HG02852 (cell line): ENCODE measurements around the gene GAB1.

Experiments used
- ATAC-seq: cut with Tn5 transposase; IDR thresholded peaks from one replicate; pipeline ENCODE4 v1.9.1; 2021; ENCODE audit warnings: mild to moderate bottlenecking, moderate library complexity; ENCODE audit not compliant: unreplicated experiment

GAB1 gene

DNA sequence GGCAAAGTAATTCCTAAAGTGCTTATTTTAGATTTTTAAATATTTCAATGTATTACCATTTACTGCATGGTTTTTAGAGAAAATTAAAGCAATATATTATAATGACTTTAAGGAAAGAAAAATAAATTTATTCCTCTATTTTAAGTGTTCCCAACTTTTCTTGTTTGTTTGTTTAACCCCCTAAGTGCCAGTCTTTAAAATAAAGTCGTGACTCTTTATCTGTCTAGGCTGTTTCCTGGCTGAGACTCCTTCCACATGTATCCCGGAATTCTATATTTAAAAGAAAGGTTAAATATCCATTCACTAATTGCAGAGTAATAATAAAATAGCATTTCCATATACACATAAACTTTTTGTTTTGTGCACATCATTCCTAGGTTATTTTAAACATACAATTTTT lies 71.2 kb downstream of the GAB1 start:
- no peak for ATAC-seq

DNA sequence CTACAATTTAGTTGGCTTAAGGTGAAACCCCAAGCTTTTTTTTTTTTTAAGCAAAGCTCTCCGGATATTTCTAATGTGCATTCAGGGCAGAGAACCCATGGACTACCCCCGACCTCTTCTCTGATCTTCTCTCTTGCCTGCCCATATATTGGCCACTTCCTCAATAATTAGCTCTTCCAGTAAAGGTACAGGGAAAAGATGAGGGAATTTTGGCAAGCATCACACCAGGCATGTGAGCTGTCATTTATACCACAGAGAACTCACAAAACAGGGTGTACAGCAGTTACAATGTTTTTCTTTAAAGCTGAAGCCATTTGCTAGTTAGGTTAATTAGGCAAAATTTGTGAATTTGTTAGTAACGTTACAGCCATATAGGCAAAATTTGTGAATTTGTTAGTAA lies 73.3 kb downstream of the GAB1 start:
- no peak for ATAC-seq

DNA sequence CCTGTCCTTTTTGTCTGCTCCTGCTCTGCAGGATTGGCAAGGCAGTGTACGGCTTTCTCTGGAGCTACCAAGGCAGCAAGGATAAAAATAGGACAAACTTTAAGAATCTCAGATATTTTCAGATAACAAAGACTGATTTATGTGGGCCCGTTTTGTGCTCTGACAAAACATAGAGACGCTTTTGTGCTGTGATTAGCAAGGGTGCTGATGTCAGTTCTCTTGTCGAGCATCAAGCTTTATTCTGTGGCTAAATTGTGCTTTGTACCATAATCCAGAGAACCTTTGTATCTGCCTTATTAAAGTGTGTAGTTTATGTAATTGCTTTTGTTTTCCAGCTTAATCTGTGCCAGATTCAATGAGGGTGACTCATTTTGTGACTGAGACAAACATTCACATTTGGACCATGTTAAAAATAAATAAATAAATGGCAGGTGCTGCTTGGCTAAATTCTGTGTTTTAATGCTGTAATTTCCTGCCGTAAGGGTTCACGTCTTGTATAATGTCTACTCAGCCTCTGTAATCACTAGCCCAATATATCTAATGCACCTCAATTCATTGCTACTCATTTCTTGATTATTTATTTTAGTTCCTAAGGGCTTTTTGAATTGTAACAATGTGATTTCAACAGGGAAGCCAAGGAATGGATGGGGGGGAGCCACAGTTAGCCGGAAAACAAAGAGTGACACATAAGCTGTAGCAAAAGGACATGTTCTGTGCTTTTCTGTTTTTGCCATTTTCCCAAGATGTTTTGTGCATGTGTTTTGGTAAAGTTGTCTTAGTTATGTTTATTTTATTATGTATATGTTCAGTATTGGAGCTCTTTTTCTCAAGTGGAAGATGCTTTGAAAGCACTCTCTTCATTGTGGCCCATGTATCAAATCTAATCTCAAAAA lies 75.1 kb downstream of the GAB1 start:
- ATAC-seq = no peak

DNA sequence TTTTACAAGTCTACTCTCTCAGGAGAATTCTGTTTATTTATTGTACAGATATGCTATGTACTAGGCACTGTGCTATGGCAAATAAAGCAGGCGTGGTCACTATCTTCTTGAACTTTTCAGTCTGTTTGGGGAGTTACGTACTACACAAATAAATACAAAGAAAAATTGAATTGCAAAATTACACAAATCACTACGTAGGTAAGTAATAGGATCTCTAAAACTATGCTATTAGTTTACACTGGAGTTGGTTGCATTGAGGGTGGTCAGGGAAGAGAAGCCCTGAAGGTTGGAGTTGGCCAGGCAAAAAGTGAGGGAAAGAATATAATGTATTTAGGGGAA lies 75.7 kb downstream of the GAB1 start:
- no peak for ATAC-seq

DNA sequence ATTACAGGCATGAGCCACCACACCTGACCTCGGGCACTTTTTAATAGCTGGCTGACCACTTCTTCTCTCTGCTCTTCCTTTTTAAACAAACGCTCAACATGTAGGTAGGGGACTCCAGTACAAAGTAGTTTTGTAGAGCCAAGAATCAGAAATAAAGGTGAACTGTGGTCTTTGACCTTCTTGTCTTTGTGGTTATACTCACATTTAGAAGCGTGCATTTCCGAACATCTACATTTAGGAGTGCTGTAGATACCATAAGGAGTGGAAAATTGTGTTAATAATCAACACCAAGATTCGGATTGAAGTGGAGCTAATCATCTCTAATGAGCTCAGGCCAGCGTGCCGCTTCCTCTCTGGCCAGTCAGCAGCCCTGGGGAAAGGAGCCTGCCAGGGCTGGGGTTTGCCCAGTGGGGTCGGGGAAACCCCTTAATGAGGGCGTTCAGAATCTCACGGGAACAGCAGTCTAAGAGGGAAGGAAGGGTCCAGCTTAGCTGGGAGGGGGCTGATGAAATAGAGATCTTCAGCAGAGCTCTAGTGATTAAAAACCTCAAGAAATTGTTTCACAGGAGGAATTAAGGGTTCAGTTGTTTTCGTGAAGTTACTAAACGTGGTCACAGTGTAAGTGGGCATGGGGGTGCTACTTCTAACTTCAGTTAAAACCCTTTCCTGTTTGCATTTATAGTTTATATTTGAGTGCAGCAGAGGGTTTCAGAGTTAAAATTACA lies 81.2 kb downstream of the GAB1 start:
- ATAC-seq = peak; percentile 80

DNA sequence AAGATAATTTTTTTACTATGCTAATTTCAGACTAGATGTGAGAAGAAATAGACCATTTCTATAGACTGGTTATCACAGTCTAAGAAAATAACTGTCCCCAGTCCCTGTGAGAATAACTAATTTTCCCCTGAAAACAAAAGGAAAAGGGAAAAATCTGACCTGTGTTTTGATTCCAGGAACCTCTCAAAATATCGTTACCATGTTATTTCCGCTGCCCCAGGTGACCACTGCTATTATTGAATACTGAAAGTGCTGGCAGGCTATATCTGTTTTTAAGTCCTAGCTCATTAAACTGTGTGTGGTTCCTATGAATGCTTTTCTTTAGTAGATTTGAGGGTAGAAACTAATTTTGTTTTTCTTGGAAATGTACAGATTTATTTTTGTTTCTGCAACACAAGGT lies 83.6 kb downstream of the GAB1 start:
- no peak for ATAC-seq

DNA sequence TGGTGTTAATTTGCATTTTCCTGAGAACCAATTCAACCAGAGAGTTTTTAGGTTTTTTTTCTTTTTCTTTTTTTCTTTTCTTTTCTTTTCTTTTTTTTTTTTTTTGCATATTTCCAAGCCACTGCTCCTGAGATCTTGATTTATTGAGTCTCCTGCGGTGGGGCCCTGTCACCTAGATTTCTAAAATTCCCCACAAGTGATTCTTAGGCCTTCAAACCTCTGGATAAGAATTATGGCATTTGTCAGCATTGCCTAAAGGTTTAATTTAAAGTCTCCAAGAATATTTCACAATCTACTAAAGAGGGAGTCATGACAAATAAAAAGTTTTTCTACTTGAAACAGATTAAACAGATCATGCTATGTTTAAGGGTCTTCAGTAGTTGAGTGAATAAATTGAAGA lies 84.9 kb downstream of the GAB1 start:
- no peak for ATAC-seq

DNA sequence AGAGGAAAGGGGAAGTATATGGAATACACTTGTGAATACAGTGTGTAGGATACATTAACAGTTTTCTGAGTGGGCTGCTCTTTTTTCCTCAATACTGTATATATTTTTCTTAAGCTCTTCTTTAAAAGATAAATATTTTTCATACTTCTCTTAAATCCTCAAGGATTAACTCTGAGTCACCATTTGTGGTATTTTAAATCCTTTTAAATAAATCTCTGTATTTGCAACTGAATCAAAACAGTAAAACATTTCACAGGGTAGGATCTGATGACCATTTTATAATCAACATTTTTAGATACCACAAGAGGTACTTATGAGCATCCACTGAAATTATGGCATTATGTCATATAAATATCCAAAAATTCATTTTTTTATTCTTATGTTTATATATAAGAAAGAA lies 87.6 kb downstream of the GAB1 start:
- ATAC-seq = no peak

DNA sequence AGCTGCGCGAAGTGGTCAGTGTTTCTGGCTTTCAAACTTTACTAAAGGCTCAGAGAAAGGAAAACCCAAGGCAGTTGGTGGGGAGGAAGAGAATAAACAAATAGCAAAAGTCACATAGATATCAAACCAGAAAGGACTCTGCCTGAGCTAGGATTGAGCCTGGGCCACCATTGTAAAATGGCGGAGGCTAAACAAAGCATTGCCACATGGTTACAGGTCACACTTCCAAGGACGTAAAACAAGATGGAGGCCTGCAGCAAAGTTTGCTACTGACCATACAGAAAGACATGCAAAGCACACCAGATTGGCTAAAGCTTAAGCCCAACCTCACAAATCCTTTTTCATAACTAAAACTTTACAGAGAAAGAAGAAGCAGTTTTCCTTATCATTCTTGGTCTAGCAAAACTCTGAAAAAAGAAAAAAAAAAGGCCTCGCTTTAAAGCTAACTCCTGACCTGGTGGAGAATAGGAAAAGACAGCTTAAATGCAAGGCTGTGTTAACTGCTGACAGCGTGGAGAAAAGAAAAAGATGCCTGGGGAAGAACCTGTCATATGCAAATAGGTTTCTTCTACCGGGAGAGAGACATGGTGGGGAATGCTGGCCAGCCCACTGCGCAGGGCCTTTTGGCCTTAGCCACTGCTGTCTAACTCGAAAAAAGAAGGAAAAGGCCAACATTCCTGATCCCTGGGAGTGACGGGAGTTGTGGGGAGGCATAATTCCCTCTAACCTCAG lies 95.0 kb downstream of the GAB1 start:
- ATAC-seq = no peak

DNA sequence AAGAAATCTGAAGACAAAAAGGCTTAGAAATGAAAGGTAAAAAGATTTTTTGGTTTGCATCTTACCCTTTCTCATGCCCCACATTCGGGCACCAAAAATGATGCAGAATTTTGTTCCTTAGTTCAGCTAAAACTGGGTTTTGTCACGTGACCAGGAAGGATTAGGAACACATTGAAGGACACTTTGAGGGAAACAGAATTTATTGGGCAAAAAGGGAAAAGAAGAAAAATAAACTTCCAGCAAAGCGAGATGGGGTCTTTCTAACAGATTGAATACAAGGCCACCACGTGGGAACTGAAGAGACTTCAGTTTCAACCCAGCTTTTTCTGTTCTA lies 95.5 kb downstream of the GAB1 start:
- ATAC-seq = no peak

DNA sequence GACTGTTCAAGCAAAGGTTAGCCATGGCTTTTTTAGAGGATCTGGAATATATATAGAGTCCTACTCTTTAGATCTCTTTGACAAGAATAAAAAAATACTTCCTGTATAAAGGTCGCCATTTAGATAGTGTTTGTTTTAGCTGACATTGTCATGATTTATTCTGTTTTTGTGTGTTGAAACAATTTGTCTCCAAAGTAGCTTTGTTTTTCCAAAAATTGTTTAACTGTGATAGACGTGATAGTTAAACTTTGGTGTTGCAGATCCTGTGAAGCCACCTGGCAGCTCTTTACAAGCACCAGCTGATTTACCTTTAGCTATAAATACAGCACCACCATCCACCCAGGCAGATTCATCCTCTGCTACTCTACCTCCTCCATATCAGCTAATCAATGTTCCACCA lies 96.6 kb downstream of the GAB1 start:
- no peak for ATAC-seq

DNA sequence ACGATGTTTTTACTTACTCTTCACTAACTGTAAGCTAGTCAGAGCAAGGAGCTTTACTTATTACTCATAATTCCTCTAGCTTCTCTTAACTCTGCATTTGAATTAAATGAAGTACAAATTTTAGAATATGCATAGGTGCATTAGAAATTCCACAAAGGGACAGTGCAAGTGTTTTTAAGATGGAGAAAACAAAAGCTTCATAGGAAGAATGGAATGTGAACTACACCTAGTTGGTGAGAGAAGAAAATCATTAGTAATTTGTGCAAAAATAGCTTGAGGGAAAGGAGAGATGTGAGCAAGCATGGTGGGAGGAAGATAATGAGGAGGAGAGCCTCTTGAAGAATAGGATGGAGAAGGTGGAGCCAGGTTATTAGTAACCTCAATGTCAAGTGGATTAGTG lies 99.3 kb downstream of the GAB1 start:
- no peak for ATAC-seq

DNA sequence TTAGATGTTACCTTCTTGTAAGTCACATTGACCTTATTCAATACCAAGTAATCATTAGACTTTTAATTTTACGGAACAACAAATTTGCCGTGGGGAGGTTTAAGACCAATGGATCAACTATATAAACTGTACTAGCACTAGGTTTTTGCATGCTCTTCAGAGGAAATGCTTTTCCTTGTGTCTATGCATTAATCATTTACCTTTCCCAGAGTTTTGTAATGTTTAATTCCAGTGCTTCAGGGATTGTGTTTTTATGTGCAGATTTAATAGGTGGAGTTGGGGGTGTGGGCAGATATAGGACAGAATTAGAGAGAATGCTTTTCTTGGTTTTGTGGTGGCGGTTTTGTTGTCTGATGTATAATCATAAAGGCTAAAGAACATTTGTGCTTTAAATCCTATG lies 100.8 kb downstream of the GAB1 start:
- no peak for ATAC-seq

DNA sequence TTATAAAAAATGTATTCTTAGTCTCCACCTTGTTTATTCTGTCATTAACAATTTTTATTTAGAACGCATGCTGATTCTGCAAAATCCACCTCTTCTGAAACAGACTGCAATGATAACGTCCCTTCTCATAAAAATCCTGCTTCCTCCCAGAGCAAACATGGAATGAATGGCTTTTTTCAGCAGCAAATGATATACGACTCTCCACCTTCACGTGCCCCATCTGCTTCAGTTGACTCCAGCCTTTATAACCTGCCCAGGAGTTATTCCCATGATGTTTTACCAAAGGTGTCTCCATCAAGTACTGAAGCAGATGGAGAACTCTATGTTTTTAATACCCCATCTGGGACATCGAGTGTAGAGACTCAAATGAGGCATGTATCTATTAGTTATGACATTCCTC lies 101.3 kb downstream of the GAB1 start:
- no peak for ATAC-seq

DNA sequence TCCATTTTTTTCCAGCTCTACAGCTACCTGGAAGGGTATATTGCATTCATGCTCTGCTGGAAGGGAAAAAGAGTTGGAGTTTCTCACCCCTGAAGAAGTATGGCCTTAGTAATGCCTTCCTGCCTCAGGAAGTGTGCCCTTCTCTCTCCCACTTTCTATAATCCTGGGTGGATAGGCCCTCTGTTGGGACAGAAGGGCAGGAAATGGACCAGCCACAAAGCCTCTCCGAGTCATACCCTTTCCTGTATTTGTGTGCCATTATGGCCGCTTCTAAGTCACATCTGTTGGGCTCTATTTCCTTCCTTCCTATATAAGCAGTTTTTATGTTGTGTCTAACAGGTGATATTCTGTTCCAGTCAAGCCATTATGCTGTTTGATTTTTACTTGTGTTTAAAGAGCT lies 102.0 kb downstream of the GAB1 start:
- ATAC-seq = no peak

DNA sequence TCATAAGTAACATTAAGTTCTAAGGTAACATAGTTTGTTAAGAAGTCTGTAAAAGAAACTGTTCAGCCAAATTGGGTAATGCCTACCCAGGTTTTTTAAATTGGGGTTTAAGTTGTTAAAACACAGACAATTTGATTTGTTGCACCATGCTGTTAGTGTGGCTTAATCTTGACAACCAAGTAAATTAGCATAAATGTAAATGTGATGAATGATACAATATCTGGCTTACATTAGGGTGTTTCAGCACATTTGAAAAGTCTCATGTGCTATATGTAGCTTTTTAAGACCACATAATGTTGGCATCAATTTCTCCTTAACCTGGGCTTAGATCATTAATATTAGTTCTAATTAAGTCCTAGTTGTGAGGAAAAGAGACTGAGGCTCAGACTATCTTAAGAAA lies 104.4 kb downstream of the GAB1 start:
- no peak for ATAC-seq

DNA sequence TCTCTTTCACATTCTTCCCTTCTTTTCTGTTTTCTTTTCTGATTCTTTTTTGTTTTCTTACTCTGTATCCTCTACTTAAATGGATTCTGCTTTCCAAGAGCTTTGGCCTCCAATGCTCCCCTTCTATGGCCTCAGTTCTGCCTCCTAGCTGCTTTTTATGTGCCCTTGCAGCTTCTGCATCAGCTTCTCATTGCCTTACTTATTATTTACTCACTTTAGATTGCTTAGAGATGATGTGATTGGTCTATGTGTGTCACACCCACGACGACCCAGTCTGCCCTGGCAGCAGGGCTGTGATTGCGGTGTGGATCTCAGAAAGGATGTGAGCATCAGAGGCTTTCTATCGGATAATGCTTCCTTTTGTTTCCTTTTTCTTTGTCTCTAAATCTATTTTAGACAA lies 105.0 kb downstream of the GAB1 start:
- ATAC-seq = no peak

DNA sequence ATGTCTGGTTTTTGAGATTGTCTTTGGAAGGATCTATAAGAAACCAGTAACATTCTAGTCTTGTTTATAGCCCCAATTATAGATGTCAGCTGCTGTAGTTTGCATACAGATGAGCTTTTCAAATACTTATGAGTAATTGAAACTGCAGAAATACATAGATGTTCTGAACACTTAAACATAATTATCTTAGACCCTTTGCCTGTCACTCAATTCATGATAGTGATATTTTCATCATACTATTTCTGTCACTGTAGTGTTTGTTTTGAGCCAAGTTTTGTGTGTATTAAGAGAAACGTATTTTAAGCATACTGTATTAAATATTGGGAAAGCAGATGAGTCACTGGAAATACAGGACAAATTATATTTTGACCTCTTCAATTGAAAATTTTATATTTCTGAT lies 107.1 kb downstream of the GAB1 start:
- ATAC-seq = no peak

DNA sequence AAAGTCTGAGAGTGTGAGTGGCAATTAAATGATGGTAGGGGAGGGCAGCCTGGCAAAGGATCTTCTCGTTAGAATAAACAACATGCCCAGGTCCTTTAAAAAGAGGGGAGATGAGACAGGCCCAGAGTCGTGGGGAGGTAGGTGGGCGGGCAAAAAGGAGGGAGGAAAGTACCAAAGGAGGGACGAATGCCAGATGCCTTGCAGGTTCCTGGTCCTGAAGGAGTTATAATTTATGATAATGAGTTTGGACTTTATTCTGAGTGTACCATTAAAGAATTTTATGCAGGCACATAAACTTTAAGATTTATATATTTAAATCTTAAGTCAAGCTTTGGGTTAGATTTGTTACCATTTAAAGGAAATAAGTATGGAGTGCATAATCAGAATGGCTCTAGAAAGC lies 114.5 kb downstream of the GAB1 start:
- no peak for ATAC-seq

DNA sequence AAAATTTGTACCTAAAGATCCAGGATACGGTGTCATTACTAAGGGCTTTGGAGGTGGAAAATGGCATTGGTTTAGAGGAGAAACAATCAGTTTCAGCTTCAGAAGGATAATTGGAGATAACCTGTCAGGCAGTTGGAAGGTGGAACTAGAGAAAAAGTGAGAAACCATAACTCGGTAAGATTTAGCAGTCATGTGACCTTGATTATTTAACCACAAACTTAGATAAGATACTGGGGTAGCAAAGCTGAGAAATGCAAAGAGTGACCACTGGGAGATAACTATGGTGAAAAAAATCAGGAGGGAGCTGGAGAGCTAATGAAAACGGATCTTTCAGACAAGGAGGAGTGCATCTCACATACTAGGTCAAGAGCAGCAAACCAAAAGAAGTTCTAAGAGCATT lies 118.5 kb downstream of the GAB1 start:
- no peak for ATAC-seq

DNA sequence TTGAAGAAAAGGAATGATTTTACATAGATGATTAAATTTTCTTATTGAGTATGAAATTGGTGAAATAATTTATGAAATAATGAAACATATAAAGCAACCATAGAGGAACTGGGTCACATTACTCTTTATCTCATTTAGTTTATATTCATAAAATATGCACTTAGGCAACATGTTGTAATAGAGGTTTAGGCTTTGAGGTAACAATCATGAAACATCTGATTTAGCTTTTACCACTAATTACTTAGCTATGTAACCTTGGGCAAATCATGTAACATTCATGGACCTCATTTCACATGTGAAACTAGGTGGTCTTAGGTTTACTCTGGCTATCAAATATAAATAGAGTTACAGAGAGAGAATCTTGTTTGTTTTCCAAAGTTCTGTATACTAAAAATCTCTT lies 122.3 kb downstream of the GAB1 start:
- ATAC-seq = no peak
